ENCODE measurements around the gene UBE2G2. TPM values are rescaled to one million over a fixed set of nuclear protein-coding genes. Genes with fewer than 3 reads are reported as not detected.

UBE2G2 gene
- total and polyA plus RNA-seq, 2 donors (not counting 1 experiment from before 2014, with no cell fraction given) = 49.7 to 61.9 TPM

DNA sequence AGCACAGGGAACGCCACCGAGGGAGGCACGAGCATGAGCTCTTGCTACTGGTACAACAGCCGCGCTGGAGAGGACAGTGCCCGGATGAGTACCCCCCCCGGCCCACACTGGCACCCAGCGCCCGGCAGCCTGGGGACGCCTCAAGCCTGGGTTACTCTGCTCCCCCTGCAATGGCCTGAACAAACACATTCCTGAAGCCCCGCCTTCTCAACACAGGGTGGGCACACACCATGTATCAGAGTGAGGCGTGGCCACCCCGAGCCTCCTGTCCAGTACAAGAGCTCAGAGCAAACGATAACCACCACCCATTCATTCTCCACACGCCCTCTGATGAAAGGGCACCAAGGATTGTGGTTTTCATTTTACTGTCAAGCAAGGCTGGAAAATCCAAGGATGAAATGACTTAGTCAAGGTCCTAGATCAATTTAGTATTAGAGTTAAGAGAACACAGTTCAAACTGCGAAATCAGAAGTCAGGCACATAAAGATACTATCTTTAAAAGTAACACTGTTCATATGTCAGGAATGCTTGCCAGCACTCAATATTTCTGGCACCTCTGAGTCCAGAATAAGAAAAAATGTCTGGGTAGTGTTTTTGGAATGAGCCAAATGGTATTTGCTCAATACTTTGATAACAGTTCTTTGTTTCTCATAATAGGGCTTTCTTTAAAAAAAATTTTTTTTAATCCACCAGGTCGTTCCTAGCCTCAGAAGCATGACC, 22.0 kb downstream of the UBE2G2 start:
- Histone ChIP-seq H3K4me3 (replicated peaks in 1 of 4; ENCODE audit: control extremely low read depth in 1 of 4, insufficient read depth in 1 of 4, low read depth in 3 of 4, low read length in 4 of 4) (no peak overlapping the region), H3K27ac (ENCODE audit: insufficient read depth, low read length) (no peak overlapping the region), H3K79me2 (ENCODE audit: control insufficient read depth, insufficient read depth, low read length) (peaks cover 7% of the 10 kb centered on the region), H4K20me1 (ENCODE audit: control insufficient read depth, extremely low read depth, insufficient read depth, low read length) (no peaks in the 10 kb centered on the region), H3K27me3 (ENCODE audit: control insufficient read depth, insufficient read depth, low read length) (no peaks in the 10 kb centered on the region), H3K9me3 (ENCODE audit: control insufficient read depth, insufficient read depth, low read depth, low read length) (no peaks in the 10 kb centered on the region), H3K4me1 (ENCODE audit: control insufficient read depth, extremely low read depth, insufficient read depth, low read length) (no peaks in the 10 kb centered on the region), H2AFZ (ENCODE audit: low read length) (no peak overlapping the region), H3K36me3 (ENCODE audit: control insufficient read depth, insufficient read depth, low read length) (peaks cover 4% of the 10 kb centered on the region), H3K4me2 (ENCODE audit: extremely low read depth, insufficient read depth, low read length) (no peak overlapping the region), H3K9ac (ENCODE audit: insufficient read depth, low read length) (no peak overlapping the region)
- peak in 1 of 2 donors; percentile 44 for DNase-seq (ENCODE audit: low read depth in 2 of 2)
- TF ChIP-seq, protein P1, sequence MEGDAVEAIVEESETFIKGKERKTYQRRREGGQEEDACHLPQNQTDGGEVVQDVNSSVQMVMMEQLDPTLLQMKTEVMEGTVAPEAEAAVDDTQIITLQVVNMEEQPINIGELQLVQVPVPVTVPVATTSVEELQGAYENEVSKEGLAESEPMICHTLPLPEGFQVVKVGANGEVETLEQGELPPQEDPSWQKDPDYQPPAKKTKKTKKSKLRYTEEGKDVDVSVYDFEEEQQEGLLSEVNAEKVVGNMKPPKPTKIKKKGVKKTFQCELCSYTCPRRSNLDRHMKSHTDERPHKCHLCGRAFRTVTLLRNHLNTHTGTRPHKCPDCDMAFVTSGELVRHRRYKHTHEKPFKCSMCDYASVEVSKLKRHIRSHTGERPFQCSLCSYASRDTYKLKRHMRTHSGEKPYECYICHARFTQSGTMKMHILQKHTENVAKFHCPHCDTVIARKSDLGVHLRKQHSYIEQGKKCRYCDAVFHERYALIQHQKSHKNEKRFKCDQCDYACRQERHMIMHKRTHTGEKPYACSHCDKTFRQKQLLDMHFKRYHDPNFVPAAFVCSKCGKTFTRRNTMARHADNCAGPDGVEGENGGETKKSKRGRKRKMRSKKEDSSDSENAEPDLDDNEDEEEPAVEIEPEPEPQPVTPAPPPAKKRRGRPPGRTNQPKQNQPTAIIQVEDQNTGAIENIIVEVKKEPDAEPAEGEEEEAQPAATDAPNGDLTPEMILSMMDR (conservative IDR thresholded peaks at IDR 0.05 in 1 of 2, IDR thresholded peaks at IDR 0.05 in 1 of 2; ENCODE audit: low read depth in 1 of 2, low read length in 2 of 2) = no peak
- TF ChIP-seq EZH2 (IDR thresholded peaks at IDR 0.05; ENCODE audit: low read length, missing control alignments) = no peak

DNA sequence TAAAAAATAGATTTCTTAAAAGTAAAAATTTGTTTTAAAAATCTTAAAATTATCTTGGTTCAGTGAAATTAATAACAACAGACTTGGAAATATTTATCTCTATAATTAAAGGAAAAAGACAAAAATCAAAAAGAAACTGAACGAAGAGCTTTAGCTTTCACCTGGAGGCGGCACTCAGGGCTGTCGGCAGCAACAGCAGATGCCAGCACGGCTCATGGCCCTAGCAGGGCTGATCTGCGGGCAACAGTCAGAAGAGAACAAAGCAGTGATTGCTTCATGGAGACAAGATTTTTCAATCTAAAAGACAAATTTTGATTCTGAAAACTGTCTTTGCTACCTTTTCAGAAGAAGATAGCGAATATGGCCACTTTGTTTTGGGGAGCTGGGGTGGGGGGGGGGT, 22.6 kb downstream of the UBE2G2 start:
- Histone ChIP-seq H3K4me2 (ENCODE audit: extremely low read depth, insufficient read depth, low read length) (no peak overlapping the region), H4K20me1 (ENCODE audit: control insufficient read depth, extremely low read depth, insufficient read depth, low read length) (no peaks in the 10 kb centered on the region), H3K79me2 (ENCODE audit: control insufficient read depth, insufficient read depth, low read length) (peaks cover 7% of the 10 kb centered on the region), H3K9me3 (ENCODE audit: control insufficient read depth, insufficient read depth, low read depth, low read length) (no peaks in the 10 kb centered on the region), H3K4me3 (replicated peaks in 1 of 4; ENCODE audit: control extremely low read depth in 1 of 4, insufficient read depth in 1 of 4, low read depth in 3 of 4, low read length in 4 of 4) (no peak overlapping the region), H3K36me3 (ENCODE audit: control insufficient read depth, insufficient read depth, low read length) (peaks cover 6% of the 10 kb centered on the region), H2AFZ (ENCODE audit: low read length) (no peak overlapping the region), H3K27me3 (ENCODE audit: control insufficient read depth, insufficient read depth, low read length) (no peaks in the 10 kb centered on the region), H3K27ac (ENCODE audit: insufficient read depth, low read length) (no peak overlapping the region), H3K4me1 (ENCODE audit: control insufficient read depth, extremely low read depth, insufficient read depth, low read length) (no peaks in the 10 kb centered on the region), H3K9ac (ENCODE audit: insufficient read depth, low read length) (no peak overlapping the region)
- no peak for DNase-seq (ENCODE audit: low read depth in 2 of 2)
- TF ChIP-seq, protein P1 (conservative IDR thresholded peaks at IDR 0.05 in 1 of 2, IDR thresholded peaks at IDR 0.05 in 1 of 2; ENCODE audit: low read depth in 1 of 2, low read length in 2 of 2) = no peak
- no peak for TF ChIP-seq EZH2 (IDR thresholded peaks at IDR 0.05; ENCODE audit: low read length, missing control alignments)

DNA sequence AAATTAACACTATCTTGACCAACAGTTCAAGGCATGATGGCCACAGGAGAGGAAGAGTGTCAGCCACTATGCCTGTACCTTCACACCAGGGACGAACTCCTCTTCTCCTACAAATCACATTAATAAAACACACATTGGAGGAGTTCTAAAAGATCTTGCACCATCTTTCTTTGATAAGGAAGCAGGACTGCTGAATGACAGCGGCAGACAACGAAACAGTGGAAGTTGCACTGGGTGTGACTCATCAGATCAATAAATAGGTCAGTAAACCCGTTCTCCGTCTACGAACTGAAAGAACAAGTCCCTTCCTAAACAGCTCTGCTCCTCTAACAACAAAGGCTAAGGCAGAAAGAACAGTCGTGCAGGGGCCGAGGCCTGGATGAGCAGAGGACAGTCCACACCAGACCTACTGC, 23.1 kb downstream of the UBE2G2 start:
- Histone ChIP-seq H3K9ac (ENCODE audit: insufficient read depth, low read length) (no peak overlapping the region), H3K27ac (ENCODE audit: insufficient read depth, low read length) (no peak overlapping the region), H2AFZ (ENCODE audit: low read length) (no peak overlapping the region), H3K36me3 (ENCODE audit: control insufficient read depth, insufficient read depth, low read length) (peaks cover 7% of the 10 kb centered on the region), H3K4me1 (ENCODE audit: control insufficient read depth, extremely low read depth, insufficient read depth, low read length) (no peaks in the 10 kb centered on the region), H3K79me2 (ENCODE audit: control insufficient read depth, insufficient read depth, low read length) (peaks cover 7% of the 10 kb centered on the region), H3K27me3 (ENCODE audit: control insufficient read depth, insufficient read depth, low read length) (no peaks in the 10 kb centered on the region), H4K20me1 (ENCODE audit: control insufficient read depth, extremely low read depth, insufficient read depth, low read length) (no peaks in the 10 kb centered on the region), H3K4me3 (replicated peaks in 1 of 4; ENCODE audit: control extremely low read depth in 1 of 4, insufficient read depth in 1 of 4, low read depth in 3 of 4, low read length in 4 of 4) (no peak overlapping the region), H3K9me3 (ENCODE audit: control insufficient read depth, insufficient read depth, low read depth, low read length) (no peaks in the 10 kb centered on the region), H3K4me2 (ENCODE audit: extremely low read depth, insufficient read depth, low read length) (no peak overlapping the region)
- DNase-seq (ENCODE audit: low read depth in 2 of 2) = no peak
- TF ChIP-seq EZH2 (IDR thresholded peaks at IDR 0.05; ENCODE audit: low read length, missing control alignments) = no peak
- TF ChIP-seq, protein P1 (conservative IDR thresholded peaks at IDR 0.05 in 1 of 2, IDR thresholded peaks at IDR 0.05 in 1 of 2; ENCODE audit: low read depth in 1 of 2, low read length in 2 of 2) = no peak

Data from fibroblast of lung (primary cell).